SK-N-SH (cell line): ENCODE data around the gene GPR146. TPM values are rescaled to one million over a fixed set of nuclear protein-coding genes. Genes with fewer than 3 reads are reported as not detected.

ENCODE experiments used
- CTCF ChIA-PET: fragments of 300-600, 350-600 bp; formaldehyde crosslinking; extraction: SDS; loops from one replicate; lab custom pipeline; 2021; lab: Yijun Ruan, JAX
- POLR2A ChIA-PET: fragments of 350-600 bp; sonication (Branson Sonifier 250); formaldehyde crosslinking; extraction: SDS; loops from one replicate; lab custom pipeline; 2020; ENCODE audit warnings: antibody characterized with exemption, inconsistent platforms; lab: Yijun Ruan, JAX
- DNase-seq: peaks from one replicate; pipeline ENCODE4 v3.0.0; 2012
- H2AFZ ChIP-seq: fragments of 200-600 bp; sonication (generic); 2 replicates; pipeline ENCODE4 v1.8.1; 2016; ENCODE audit warnings: antibody characterized with exemption, mild to moderate bottlenecking, low read depth
- H3F3A ChIP-seq: fragments of 200-600 bp; sonication (generic); replicated peaks from 2 replicates; pipeline ENCODE3; 2016; ENCODE audit warnings: antibody characterized with exemption, mild to moderate bottlenecking; ENCODE audit not compliant: insufficient read depth
- H3K27ac ChIP-seq, 2 experiments: fragments of 200-500 bp in 1 of 2; fragments of 200-600 bp in 1 of 2; sonication (Bioruptor generic) in 1 of 2; sonication (generic), shearing (Covaris generic) in 1 of 2; 2 replicates each; pipeline versions ENCODE4 v1.5.1 to v1.6.1; 2014 to 2016; ENCODE audit warnings: low read depth in 2 of 2, inconsistent platforms in 1 of 2, low read length in 1 of 2, mild to moderate bottlenecking in 1 of 2, mixed read lengths in 1 of 2
- H3K27me3 ChIP-seq: fragments of 200-600 bp; sonication (generic), shearing (Covaris generic); 2 replicates; pipeline ENCODE4 v1.6.1; 2016; ENCODE audit warnings: mixed run types; ENCODE audit not compliant: insufficient read depth
- H3K36me3 ChIP-seq, 2 experiments: fragments of 200-500 bp in 1 of 2; fragments of 200-600 bp in 1 of 2; sonication (Bioruptor generic) in 1 of 2; sonication (generic) in 1 of 2; replicated peaks in 1 of 2; 2 replicates each; pipeline versions ENCODE3 to v1.5.1; 2014 to 2016; ENCODE audit warnings: low read length in 1 of 2, mild to moderate bottlenecking in 1 of 2; ENCODE audit not compliant: insufficient read depth in 2 of 2, control insufficient read depth in 1 of 2
- H3K4me1 ChIP-seq, 2 experiments: fragments of 200-500 bp in 1 of 2; fragments of 200-600 bp in 1 of 2; sonication (Bioruptor generic) in 1 of 2; sonication (generic), shearing (Covaris generic) in 1 of 2; 2 replicates each; pipeline versions ENCODE4 v1.5.1 to v1.6.1; 2014 to 2016; ENCODE audit warnings: low read depth in 1 of 2, low read length in 1 of 2, mixed run types in 1 of 2; ENCODE audit not compliant: insufficient read depth in 2 of 2, control insufficient read depth in 1 of 2
- H3K4me2 ChIP-seq: fragments of 200-600 bp; sonication (generic), shearing (Covaris generic); 2 replicates; pipeline ENCODE4 v1.6.1; 2017; ENCODE audit warnings: mixed run types
- H3K4me3 ChIP-seq, 2 experiments: fragments of 200-500 bp in 1 of 2; fragments of 200-600 bp in 1 of 2; sonication (Bioruptor generic) in 1 of 2; sonication (generic), shearing (Covaris generic) in 1 of 2; 2 replicates each; pipeline versions ENCODE4 v1.5.1 to v1.8.1; 2014 to 2016; ENCODE audit warnings: low read depth in 2 of 2, inconsistent platforms in 1 of 2, low read length in 1 of 2, mild to moderate bottlenecking in 1 of 2, mixed read lengths in 1 of 2, moderate library complexity in 1 of 2
- H3K79me2 ChIP-seq: fragments of 200-600 bp; sonication (generic); 2 replicates; pipeline ENCODE4 v1.8.1; 2017; ENCODE audit warnings: mild to moderate bottlenecking; ENCODE audit not compliant: insufficient read depth
- H3K9ac ChIP-seq: fragments of 200-600 bp; sonication (generic); 2 replicates; pipeline ENCODE4 v1.6.1; 2017; ENCODE audit warnings: mixed run types
- H3K9me2 ChIP-seq: fragments of 200-600 bp; sonication (generic); 2 replicates; pipeline ENCODE4 v1.6.1; 2017; ENCODE audit warnings: mixed run types
- H3K9me3 ChIP-seq: fragments of 200-600 bp; sonication (generic); 2 replicates; pipeline ENCODE4 v1.6.1; 2017; ENCODE audit warnings: mixed run types, mild to moderate bottlenecking, moderate library complexity
- H4K20me1 ChIP-seq: fragments of 200-600 bp; sonication (generic); 2 replicates; pipeline ENCODE4 v1.6.1; 2017; ENCODE audit warnings: mild to moderate bottlenecking, mixed run types; ENCODE audit not compliant: insufficient read depth
- EP300 ChIP-seq, 2 experiments: IDR thresholded peaks; 2 replicates each; pipeline versions ENCODE4 v1.4.0 to v1.6.1; 2012; ENCODE audit warnings: borderline replicate concordance in 1 of 2, low read depth in 1 of 2, low read length in 1 of 2
- FOSL2 ChIP-seq: IDR thresholded peaks from 2 replicates; pipeline ENCODE4 v1.4.0; 2012; ENCODE audit warnings: low read depth, mild to moderate bottlenecking, moderate library complexity, borderline replicate concordance
- GATA2 ChIP-seq: sonication (generic); formaldehyde crosslinking; IDR thresholded peaks from 2 replicates; pipeline ENCODE4 v1.5.0; 2020; ENCODE audit warnings: mild to moderate bottlenecking, missing genetic modification reagents
- JUND ChIP-seq: IDR thresholded peaks from 2 replicates; pipeline ENCODE4 v1.4.0; 2012
- NFIC ChIP-seq: IDR thresholded peaks from 2 replicates; pipeline ENCODE4 v1.4.0; 2012; ENCODE audit warnings: borderline replicate concordance
- WGBS: methylation state at CpG from one replicate; pipeline ENCODE4 v1.1.6; 2017; ENCODE audit warnings: low lambda C conversion rate; 5-methylcytosine and 5-hydroxymethylcytosine counted together
- polyA plus RNA-seq, 3 experiments: library from polyadenylated mRNA; depleted of rRNA; stranded (reverse); fragments of >200 nt; gene quantifications; 2 replicates each; pipeline ENCODE4 v1.2.3, GENCODE V29; 2012
- small RNA-seq, 7 experiments: library from RNA; depleted of rRNA; stranded (forward); fragments of <200 nt; gene quantifications; one replicate each; pipeline ENCODE3, GENCODE V24; 2012
- TF ChIP-seq, protein P1 (sequence below): IDR thresholded peaks from 2 replicates; pipeline ENCODE4 v1.4.0; 2012; ENCODE audit warnings: low read depth, borderline replicate concordance

GPR146 gene
- polyA plus RNA-seq, 1 of the 3 experiments (the other 2 are of a cell fraction) = 1.4 TPM

DNA sequence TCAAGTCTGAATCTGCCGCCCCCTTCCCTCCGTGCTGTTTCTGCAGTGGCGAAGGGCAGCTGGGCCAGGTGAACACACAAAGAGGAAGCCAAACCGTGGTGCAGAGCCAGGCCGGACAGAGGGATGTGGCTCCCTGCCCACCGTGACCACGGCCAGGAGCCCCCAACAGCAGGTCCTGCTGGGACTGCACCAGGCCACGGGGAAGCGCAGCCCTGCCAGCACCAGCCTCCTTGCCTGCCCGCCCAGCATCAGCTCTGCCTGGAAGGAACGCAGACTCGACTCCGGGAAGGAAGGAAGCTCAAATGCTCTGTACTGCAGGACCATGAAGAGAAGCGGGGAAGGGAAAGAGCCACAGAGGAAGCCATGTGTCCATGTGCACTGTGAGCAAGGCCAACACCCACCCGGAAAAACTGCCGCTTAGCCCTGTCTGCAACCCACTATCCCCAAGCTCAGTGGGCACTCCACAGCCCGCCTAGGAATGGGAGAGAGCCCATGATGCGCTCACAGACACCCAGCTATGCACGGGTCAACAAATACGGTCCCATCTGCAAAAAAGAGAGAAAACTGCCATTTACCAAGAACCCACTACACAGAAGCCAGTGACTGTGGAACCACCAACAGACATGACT is 62.6 kb downstream of the GPR146 start:
- Histone ChIP-seq H3K9ac (no peak overlapping the region), H3K79me2 (peaks cover 18% of the 10 kb centered on the region), H2AFZ (no peak overlapping the region), H3K9me3 (no peaks in the 10 kb centered on the region), H3K27ac (no peak overlapping the region), H3F3A (no peaks in the 10 kb centered on the region)
- 97% methylated on average over 20 of the region's 20 CpGs for WGBS
- no peak for DNase-seq
- CTCF ChIA-PET = interaction anchor here (1.3 to 9.8 kb wide), 3 partner anchors 17 to 114 kb away, joined by 3 to 79 read pairs (median 15); partner anchors contain the start of gene GPER1
- TF ChIP-seq EP300 (IDR thresholded peaks at IDR 0.05; ENCODE audit: borderline replicate concordance in 1 of 2, low read depth in 1 of 2, low read length in 1 of 2) (no peak), JUND (no peak), FOSL2 (no peak)
- TF ChIP-seq, protein P1, sequence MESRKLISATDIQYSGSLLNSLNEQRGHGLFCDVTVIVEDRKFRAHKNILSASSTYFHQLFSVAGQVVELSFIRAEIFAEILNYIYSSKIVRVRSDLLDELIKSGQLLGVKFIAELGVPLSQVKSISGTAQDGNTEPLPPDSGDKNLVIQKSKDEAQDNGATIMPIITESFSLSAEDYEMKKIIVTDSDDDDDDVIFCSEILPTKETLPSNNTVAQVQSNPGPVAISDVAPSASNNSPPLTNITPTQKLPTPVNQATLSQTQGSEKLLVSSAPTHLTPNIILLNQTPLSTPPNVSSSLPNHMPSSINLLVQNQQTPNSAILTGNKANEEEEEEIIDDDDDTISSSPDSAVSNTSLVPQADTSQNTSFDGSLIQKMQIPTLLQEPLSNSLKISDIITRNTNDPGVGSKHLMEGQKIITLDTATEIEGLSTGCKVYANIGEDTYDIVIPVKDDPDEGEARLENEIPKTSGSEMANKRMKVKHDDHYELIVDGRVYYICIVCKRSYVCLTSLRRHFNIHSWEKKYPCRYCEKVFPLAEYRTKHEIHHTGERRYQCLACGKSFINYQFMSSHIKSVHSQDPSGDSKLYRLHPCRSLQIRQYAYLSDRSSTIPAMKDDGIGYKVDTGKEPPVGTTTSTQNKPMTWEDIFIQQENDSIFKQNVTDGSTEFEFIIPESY = no peak
- TF ChIP-seq, all 33 proteins: peak for 0
- Histone ChIP-seq H3K4me2 (no peak overlapping the region), H3K4me1 (peaks cover 0 to under 1% of the 10 kb centered on the region in 2 experiments; a peak in 1 of 4 replicates), H3K27me3 (no peaks in the 10 kb centered on the region), H3K4me3 (no peak overlapping the region), H4K20me1 (peaks cover 22% of the 10 kb centered on the region; the same call in 1 of the 2 replicates), H3K36me3 (peaks cover 0 to 2% of the 10 kb centered on the region in 2 experiments), H3K9me2 (no peaks in the 10 kb centered on the region)
- POLR2A ChIA-PET = no interaction called here

DNA sequence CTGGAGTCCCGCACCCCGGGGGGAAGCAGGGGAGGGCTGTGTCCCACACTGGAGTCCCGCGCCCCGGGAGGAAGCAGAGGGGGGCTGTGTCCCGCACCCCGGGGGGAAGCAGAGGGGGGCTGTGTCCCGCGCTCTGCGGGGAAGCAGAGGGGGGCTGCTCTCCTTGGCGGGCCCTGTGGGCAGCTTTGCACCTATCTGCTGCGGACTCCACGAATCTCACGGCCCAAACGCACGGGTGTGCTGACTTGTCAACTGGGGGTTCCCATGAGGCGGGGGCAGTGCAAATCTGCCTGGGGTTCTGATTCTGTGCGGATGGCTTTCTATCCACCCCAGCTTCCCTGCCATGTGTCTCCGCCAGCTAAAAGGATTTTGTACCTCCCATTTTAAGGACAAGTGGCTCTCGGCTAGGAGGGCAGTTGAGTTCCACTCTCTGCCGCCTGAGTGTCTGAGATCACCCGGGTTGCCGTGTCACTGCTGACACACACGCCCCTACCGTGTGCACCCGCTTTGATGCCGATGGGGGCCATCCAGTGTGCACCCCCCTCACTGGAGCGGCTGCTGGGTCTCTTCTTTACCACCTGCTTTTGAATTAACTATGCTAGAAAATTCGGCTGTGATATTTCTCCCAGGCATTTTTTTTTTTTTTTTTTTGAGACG is 64.0 kb downstream of the GPR146 start:
- Histone ChIP-seq H2AFZ (no peak overlapping the region), H3K27me3 (no peaks in the 10 kb centered on the region), H3K4me3 (no peak overlapping the region), H3K4me1 (no peaks in the 10 kb centered on the region), H3K36me3 (peaks cover 0 to 15% of the 10 kb centered on the region in 2 experiments), H3K9me3 (no peaks in the 10 kb centered on the region), H3K27ac (no peak overlapping the region), H3K9ac (no peak overlapping the region), H3K9me2 (no peaks in the 10 kb centered on the region), H3K79me2 (peaks cover 26% of the 10 kb centered on the region), H4K20me1 (peaks cover 17% of the 10 kb centered on the region; the same call in 1 of the 2 replicates), H3F3A (no peaks in the 10 kb centered on the region), H3K4me2 (no peak overlapping the region)
- WGBS = 89% methylated on average over 26 of the region's 30 CpGs
- CTCF ChIA-PET = interaction anchor here (3.1 kb wide), 1 partner anchor 116 kb away, joined by 15 read pairs; no protein-coding TSS in a partner anchor
- POLR2A ChIA-PET = no interaction called here
- no peak for DNase-seq
- no peak for TF ChIP-seq NFIC
- no peak for TF ChIP-seq GATA2 (CRISPR knock-in tag)

Small RNA genes lying within 50 kb of the gene (small RNA-seq; reads per million reads assigned to genes)
- 84.6 to 1,972 (median 929) reads per million in 7 experiments for gene MIR339

Other genes with a start within 250 kb of the GPR146 start
- 369 and 560 TPM in 2 replicates for gene SUN1, start 212.1 kb upstream of the GPR146 start, polyA plus RNA-seq (2012; rRNA removed)
- 63.1 and 65.4 TPM in 2 replicates for gene GET4, start 168.0 kb upstream of the GPR146 start, polyA plus RNA-seq (2012; rRNA removed)
- gene ADAP1, start 89.9 kb upstream of the GPR146 start, polyA plus RNA-seq (2012; rRNA removed) = 3.2 and 5.4 TPM in 2 replicates
- 7.6 TPM in 2 replicates for gene COX19, start 69.0 kb upstream of the GPR146 start, polyA plus RNA-seq (2012; rRNA removed)
- gene CYP2W1, start 61.4 kb upstream of the GPR146 start, polyA plus RNA-seq (2012; rRNA removed) = 0.06 and 0.10 TPM in 2 replicates
- gene GPER1, start 43.6 kb downstream of the GPR146 start, polyA plus RNA-seq (2012; rRNA removed) = 4.0 and 6.4 TPM in 2 replicates
- gene ZFAND2A, start 115.7 kb downstream of the GPR146 start, polyA plus RNA-seq (2012; rRNA removed) = 38.9 and 48.5 TPM in 2 replicates
- not detected in 2 replicates for gene UNCX, start 188.3 kb downstream of the GPR146 start, polyA plus RNA-seq (2012; rRNA removed)